Choroid plexus epithelial cell (primary cell): ENCODE measurements around the gene UBA1.
"Not testable (repeated sequence)": the region's sequence is repeated elsewhere in the genome, so short reads cannot be mapped to it uniquely, and the experiment has no call there.

Experiments used
- DNase-seq: peaks from one replicate; pipeline ENCODE4 v3.0.0-alpha.2; 2010; ENCODE audit warnings: low read depth
- H3K4me3 ChIP-seq: 2 replicates; pipeline ENCODE4 v1.5.1; 2011; ENCODE audit warnings: low read depth, mild to moderate bottlenecking, control low read depth, low read length, moderate library complexity
- TF ChIP-seq, protein P1 (sequence below): conservative IDR thresholded peaks from 2 replicates; pipeline ENCODE4 v1.5.1; 2011; ENCODE audit warnings: low read depth, mild to moderate bottlenecking, control low read depth, inconsistent platforms, low read length, moderate library complexity

The UBA1 gene

DNA sequence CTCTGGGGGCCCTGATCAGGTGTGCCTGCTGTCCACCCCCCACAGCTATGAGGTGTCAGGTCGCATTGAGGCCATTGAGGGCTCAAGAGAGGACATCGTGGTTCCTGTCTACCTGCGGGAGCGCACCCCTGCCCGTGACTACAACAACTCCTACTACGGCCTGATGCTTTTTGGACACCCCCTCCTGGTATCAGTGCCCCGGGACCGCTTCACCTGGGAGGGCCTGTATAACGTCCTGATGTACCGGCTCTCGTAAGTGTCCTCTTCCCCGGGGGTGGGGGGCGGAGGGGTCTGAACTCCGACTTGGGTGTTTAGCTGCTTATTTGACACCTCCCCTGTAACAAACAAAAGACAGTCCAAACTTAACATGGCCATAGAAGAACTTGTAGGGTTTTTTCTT is 49.7 kb downstream of the UBA1 start:
- DNase-seq: no peak
- TF ChIP-seq, protein P1, sequence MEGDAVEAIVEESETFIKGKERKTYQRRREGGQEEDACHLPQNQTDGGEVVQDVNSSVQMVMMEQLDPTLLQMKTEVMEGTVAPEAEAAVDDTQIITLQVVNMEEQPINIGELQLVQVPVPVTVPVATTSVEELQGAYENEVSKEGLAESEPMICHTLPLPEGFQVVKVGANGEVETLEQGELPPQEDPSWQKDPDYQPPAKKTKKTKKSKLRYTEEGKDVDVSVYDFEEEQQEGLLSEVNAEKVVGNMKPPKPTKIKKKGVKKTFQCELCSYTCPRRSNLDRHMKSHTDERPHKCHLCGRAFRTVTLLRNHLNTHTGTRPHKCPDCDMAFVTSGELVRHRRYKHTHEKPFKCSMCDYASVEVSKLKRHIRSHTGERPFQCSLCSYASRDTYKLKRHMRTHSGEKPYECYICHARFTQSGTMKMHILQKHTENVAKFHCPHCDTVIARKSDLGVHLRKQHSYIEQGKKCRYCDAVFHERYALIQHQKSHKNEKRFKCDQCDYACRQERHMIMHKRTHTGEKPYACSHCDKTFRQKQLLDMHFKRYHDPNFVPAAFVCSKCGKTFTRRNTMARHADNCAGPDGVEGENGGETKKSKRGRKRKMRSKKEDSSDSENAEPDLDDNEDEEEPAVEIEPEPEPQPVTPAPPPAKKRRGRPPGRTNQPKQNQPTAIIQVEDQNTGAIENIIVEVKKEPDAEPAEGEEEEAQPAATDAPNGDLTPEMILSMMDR: no peak
- H3K4me3 ChIP-seq: no peak overlapping the region

DNA sequence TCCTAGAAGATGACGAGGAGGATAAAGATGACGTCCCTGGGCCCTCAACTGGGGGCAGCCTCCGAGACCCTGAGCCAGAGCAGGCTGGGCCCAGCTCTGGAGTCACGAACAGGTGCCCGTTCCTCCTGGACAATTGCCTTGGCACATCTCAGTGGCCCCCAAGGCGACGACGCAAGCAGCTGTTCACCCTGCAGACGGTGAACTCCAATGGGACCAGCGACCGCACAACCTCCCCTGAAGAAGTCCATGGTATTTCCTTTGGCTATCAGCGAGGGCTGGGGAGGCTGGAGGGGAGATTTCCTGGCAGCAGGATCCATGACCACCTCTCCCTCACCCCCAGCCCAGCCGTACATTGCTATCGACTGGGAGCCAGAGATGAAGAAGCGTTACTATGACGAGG is 51.0 kb downstream of the UBA1 start:
- no peak overlapping the region for H3K4me3 ChIP-seq
- DNase-seq: no peak
- TF ChIP-seq, protein P1: no peak

GRCh38 chrX:47245156-47245555 is 51.5 kb downstream of the UBA1 start:
- TF ChIP-seq, protein P1: no peak
- no peak for DNase-seq
- H3K4me3 ChIP-seq: no peak overlapping the region

DNA sequence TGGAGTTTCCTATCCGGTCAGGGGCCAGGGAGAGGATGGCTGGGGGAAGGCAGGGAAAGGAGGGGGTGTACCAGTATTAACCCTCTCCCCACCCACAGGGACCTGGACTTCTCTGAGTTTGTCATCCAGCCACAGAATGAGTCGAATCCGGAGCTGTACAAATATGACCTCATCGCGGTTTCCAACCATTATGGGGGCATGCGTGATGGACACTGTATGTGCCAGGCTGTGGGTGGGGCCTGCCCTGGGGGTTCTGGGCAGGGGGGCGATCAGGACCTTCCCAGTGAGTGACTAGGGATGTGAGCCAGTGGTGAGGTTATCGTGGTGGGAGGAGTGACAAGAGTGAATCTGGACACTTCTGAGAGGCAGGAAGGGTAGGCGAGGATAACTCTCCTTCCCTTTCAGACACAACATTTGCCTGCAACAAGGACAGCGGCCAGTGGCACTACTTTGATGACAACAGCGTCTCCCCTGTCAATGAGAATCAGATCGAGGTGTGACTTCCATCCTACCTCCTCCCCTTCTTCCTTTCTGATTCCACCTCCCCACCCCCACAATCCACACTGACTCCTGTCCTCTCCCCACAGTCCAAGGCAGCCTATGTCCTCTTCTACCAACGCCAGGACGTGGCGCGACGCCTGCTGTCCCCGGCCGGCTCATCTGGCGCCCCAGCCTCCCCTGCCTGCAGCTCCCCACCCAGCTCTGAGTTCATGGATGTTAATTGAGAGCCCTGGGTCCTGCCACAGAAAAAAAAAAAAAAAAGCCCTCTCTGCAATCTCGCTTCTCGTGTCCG is 53.8 kb downstream of the UBA1 start:
- TF ChIP-seq, protein P1: no peak
- H3K4me3 ChIP-seq: no peak overlapping the region
- peak; percentile 33 for DNase-seq

DNA sequence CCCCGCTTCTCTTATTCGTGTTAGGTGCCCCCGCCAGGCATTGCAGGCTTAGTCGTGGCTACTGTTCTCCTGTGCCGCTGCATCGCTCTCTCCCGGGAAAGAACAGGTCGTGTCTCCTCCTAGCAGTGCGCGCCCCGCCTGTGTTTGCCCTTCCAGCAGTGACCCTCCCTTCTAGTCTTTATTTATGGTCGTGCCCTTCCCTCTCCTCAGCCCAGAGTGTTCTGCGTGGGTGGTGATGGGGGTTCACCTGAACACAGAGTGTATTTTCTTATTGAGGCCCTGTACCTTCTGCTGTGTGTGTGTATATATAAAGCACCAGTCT is 54.3 kb downstream of the UBA1 start:
- DNase-seq: no peak
- TF ChIP-seq, protein P1: no peak
- H3K4me3 ChIP-seq: no peak overlapping the region

DNA sequence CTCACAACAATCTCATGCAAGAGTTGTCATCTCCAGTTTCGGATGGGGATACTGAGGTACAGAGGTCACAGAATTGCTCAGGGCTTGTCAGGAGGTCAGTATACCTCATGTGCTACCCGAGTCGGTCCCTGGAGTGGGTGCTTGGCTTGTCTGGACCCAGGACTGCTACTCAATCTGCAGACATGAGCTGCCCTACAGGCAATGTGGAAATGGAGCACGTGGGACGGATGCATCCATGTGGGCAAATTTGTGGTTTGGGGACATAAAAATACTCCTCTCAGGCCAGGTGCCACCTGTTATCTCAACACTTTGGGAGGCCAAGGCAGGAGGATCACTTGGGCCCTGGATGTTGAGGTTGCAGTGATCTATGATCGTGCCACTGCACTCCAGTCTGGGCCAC is 54.9 kb downstream of the UBA1 start:
- no peak for DNase-seq
- TF ChIP-seq, protein P1: no peak
- no peak overlapping the region for H3K4me3 ChIP-seq

DNA sequence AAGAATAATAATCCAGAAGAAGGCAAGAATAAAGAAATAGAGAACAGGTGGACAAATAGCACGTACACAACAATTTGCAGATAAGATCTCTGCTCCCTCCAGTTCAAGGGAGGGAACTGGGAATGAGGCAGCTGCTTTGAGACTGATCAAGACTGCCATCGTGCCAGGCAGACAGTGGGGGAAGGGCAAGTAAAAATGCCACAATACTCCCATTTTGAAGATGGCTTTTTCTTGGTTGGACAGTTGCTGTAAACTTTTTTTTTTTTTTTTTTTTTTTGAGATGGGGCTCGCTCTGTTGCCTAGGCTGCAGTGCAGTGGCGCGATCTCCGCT is 56.4 kb downstream of the UBA1 start:
- no peak for DNase-seq
- H3K4me3 ChIP-seq: no peak overlapping the region
- TF ChIP-seq, protein P1: no peak

DNA sequence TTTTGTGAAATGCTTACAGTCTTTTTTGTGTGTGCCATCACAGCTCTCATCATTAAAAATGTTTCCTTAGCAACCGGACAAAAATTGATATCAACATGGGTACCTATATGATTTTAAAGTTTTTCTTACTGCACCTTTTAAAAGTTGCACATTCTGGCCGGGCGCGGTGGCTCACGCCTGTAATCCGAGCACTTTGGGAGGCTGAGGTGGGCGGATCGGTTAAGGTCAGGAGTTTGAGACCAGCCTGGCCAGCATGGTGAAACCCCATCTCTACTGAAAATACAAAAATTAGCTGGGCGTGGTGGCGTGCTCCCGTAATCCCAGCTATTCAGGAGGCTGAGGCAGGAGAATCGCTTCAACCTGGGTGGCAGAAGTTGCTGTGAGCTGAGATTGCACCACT is 64.0 kb downstream of the UBA1 start:
- not testable (repeated sequence) for H3K4me3 ChIP-seq, DNase-seq
